ENCODE results near the gene TMEM150B.

- no peak for TF ChIP-seq CTCF (conservative IDR thresholded peaks at IDR 0.05; ENCODE audit: low read depth in 2 of 2)
- TF ChIP-seq EZH2 (IDR thresholded peaks at IDR 0.05; ENCODE audit: low read depth, unreplicated experiment): no peak
- no peak for TF ChIP-seq REST (IDR thresholded peaks at IDR 0.05; ENCODE audit: unreplicated experiment)
- no peak for TF ChIP-seq POLR2AphosphoS5 (IDR thresholded peaks at IDR 0.05; ENCODE audit: low read depth)
- TF ChIP-seq EZH2phosphoT487 (IDR thresholded peaks at IDR 0.05; ENCODE audit: unreplicated experiment): no peak
- TF ChIP-seq JUNB (IDR thresholded peaks at IDR 0.05; ENCODE audit: unreplicated experiment): no peak
Observed at GRCh38 chr19:55279340-55279739, 45.8 kb downstream of the TMEM150B start.

All from GM23338 (cell line).